GM10847 (cell line): ENCODE data around the gene CNKSR1.

Experiments used
- POLR2A ChIP-seq: IDR thresholded peaks from 2 replicates; pipeline ENCODE4 v1.6.1; 2011; ENCODE audit not compliant: insufficient read length; ENCODE audit errors: extremely low read depth

Gene CNKSR1

DNA sequence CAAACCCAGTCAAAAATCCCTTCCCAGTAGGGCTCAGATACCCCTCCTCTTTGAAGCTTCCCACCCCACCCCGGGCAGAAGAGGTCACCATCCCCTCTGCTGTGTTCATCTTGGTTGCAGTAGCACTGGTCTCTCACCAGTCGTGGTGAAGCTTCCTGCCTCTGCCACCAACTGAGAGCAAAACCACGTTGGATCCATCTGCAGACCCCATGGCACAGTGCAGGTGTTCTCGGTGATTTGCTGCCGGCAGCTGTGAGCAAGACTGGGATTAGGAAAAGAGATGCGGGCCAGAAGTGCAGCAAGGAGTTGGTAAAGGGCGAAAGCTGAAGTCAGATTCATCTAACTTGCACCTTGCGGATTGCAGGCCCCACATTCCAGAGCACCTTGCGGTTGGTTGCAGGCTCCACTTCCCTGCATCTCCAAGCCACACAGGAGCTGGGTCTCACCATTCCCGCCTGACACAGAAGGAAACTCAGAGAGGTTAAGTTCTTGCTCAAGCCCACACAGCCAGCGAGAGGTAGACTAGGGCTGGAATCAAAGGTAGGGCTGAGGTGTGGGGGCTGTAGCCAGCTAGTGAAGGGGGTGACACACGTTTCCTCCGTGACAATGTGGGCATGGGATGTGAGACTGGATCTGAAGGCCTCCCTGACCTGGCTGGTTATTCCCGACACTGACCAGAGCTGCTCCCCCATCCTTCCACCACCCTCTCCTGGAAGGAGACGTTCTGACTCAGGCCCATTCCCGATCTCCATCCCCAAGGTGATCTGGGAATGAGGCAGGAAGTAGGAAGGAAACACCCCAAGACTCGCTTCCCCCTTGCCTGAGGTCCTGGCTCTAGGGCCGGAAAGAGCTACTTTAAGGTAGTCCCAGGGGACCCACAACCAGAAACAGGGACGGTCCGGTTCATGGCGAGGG is 21.7 kb upstream of the CNKSR1 start:
- no peak for TF ChIP-seq POLR2A

GRCh38 chr1:26156285-26157038 is 20.8 kb upstream of the CNKSR1 start:
- TF ChIP-seq POLR2A = no peak

DNA sequence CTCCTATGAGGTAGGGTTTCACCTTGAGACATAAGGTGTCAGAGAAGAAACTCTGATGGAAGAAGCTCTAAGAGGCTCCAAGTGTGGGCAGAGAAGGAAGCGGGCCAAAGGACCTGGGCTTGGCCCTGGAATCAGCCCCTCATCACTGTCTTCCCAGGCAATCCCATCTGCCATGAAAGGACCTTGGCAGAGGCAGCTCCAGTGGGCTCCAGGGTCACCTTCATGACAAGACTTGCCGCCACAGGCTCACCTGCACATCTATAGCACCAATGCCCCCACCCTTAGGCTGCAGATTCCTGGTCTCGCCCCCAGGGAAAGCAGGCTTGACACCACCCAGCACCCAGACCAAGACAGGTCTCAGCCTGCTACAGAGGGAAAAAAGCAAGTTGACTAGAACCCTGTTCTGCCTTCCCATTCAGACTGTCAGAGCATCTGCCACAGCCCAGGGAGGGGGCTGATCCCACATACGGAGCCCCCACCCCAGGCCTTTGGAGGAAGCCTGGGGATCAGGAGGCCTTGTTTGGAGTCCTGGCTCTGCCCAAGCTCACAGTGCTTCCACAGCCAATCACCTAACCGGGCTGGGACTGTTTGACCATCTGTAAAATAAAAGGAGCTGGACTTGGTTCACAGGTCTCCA is 18.9 kb upstream of the CNKSR1 start:
- no peak for TF ChIP-seq POLR2A

DNA sequence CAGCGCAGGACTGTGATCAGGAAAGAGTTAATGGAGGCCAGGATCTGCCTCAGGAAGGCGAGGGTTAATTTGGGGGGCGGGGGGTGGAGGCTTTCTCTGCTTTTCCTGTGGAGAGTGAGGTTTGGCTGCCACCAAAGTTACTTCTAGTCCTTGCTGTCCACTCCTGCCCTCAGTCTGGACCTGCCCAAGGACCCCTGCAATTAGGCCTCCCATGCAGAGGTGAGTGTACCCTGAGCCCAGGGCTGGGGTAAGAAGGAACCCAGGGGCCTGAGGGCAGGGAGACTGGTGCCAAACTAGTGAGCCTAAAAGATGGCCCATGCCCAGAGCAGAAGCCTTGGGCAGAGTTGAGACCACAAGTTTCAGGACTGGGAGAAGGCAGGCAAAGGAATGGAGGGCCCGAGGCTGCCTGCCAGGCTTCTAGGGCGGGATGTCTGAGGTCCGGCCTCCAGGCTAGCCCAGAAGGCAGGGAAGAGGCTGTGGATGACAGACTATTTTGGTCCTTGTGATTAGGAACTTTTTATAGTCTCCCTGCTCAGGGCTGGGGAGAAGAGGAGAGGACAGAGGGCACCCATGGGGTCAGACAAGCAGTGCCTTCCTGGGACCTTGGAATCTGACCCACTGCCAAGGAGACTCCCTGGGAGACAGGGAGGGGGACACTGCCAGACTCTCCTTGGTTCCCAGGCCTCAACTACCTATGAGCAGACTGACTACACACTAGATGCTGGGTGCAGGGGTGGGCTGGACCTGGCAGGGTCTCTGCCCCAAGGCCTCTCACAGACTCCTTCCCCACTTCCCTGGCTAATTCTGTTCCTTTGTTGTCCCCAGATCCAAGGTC is 18.2 kb upstream of the CNKSR1 start, which contains the start of gene FAM110D:
Gene FAM110D (plus strand): TSS at position 172 of the 835 bp plus-strand sequence. CDS start 2,213 bp downstream, outside the sequence.
- no peak for TF ChIP-seq POLR2A

- TF ChIP-seq POLR2A = no peak
Observed at GRCh38 chr1:26159743-26160039, 17.6 kb upstream of the CNKSR1 start.

GRCh38 chr1:26160527-26161414 is 16.5 kb upstream of the CNKSR1 start:
- no peak for TF ChIP-seq POLR2A

GRCh38 chr1:26161415-26162219 is 15.7 kb upstream of the CNKSR1 start:
- TF ChIP-seq POLR2A = no peak

- no peak for TF ChIP-seq POLR2A
Observed at GRCh38 chr1:26162220-26162709, 15.0 kb upstream of the CNKSR1 start.

DNA sequence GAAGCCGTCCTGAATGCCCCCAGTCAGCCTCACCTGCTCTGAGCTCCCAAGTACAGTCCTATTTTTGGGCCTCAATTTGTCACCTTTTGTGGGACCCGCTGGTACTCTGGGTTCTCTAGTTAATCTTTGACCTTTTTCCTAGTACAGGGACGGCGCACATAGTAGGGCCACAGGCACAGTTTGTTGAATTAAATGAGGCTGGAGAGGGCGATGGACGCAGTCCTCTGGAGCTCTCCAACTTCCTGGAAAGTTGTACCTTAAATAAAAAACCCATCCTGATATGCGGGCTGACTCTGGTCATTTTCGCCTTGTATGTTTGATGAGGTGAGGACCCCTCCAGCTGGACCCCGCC is 13.6 kb upstream of the CNKSR1 start:
- no peak for TF ChIP-seq POLR2A

DNA sequence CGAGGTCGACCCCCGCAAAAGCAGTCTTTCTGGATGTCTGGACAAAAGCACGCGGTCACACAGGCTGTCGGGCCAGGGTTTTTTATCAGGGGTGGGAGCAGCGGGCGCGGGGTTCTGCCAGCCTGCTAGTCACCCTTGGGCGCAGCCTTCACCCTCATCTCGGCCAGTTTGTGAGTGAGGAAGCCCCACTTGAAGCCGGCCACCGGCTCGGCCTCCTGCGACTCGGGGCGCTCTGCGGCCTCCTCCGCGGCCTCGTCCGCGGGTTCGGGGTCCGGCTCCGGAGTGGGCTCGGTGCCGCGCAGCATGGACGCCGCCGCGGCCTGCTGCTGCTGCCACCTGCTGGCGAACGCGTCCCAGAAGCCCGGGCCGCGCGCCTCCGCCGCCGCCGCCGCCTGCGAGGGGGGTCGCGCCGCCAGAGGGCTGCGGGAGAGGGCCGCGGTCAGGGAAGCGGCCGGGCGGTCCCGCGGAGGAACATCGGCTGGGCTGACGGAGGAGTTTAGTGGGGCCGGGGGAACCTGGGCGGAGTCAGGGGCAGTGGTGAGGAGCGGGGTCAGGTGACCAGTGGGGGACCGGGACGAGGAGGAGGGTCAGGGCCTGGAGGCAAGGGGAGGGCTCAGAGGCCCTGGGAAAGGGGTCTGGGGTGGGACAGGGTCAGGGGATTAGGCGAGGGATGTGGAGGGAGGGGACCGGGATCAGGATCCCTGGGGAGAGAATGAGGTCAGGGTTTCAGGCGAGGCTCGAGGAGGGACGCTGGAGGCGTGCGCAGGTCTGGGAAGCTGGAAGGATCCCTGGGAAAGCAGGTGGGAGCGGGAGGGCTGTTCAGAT is 13.0 kb upstream of the CNKSR1 start:
- no peak for TF ChIP-seq POLR2A

- TF ChIP-seq POLR2A = no peak
Observed at GRCh38 chr1:26164861-26165842, 12.1 kb upstream of the CNKSR1 start.
